Smooth muscle cell (in vitro differentiated cells): ENCODE data around the gene DAW1. TPM values are rescaled to one million over a fixed set of nuclear protein-coding genes. Genes with fewer than 3 reads are reported as not detected.

Experiments
- DNase-seq: peaks from one replicate; lab custom pipeline; 2025; ENCODE audit not compliant: unreplicated experiment; lab: John Stamatoyannopoulos, UW
- H2AFZ ChIP-seq: fragments of 200-600 bp; sonication (generic); 2 replicates; pipeline ENCODE4 v1.6.0; 2016; ENCODE audit warnings: antibody characterized with exemption, low read depth, mild to moderate bottlenecking
- H3F3A ChIP-seq: fragments of 200-600 bp; sonication (generic); 2 replicates; pipeline ENCODE4 v1.6.0; 2017; ENCODE audit warnings: antibody characterized with exemption, low read depth
- H3K27ac ChIP-seq: fragments of 200-600 bp; sonication (generic); 2 replicates; pipeline ENCODE4 v1.5.1; 2016; ENCODE audit warnings: low read depth, mild to moderate bottlenecking
- H3K27me3 ChIP-seq: fragments of 200-600 bp; sonication (generic); 2 replicates; pipeline ENCODE4 v1.6.1; 2016; ENCODE audit warnings: low read depth, mild to moderate bottlenecking
- H3K36me3 ChIP-seq: fragments of 200-600 bp; sonication (generic); 2 replicates; pipeline ENCODE4 v1.5.1; 2016; ENCODE audit warnings: low read depth
- H3K4me1 ChIP-seq: fragments of 200-600 bp; sonication (generic); 2 replicates; pipeline ENCODE4 v1.5.1; 2016; ENCODE audit warnings: low read depth
- H3K4me2 ChIP-seq: fragments of 200-600 bp; sonication (generic); 2 replicates; pipeline ENCODE4 v1.6.0; 2016; ENCODE audit warnings: mild to moderate bottlenecking
- H3K4me3 ChIP-seq: fragments of 200-600 bp; sonication (generic); 2 replicates; pipeline ENCODE4 v1.5.1; 2016; ENCODE audit warnings: mild to moderate bottlenecking
- H3K79me2 ChIP-seq: fragments of 200-600 bp; sonication (generic); 2 replicates; pipeline ENCODE4 v1.6.0; 2016; ENCODE audit warnings: low read depth, mild to moderate bottlenecking
- H3K9ac ChIP-seq: fragments of 200-600 bp; sonication (generic); 2 replicates; pipeline ENCODE4 v1.6.0; 2016; ENCODE audit warnings: low read depth
- H3K9me3 ChIP-seq: fragments of 200-600 bp; sonication (generic); replicated peaks from 2 replicates; pipeline ENCODE4 v1.5.1; 2016; ENCODE audit warnings: low read depth
- H4K20me1 ChIP-seq: fragments of 200-600 bp; sonication (generic); 2 replicates; pipeline ENCODE4 v1.6.0; 2016; ENCODE audit warnings: low read depth
- WGBS: methylation state at CpG from one replicate; pipeline ENCODE4 v1.1.7; 2016; ENCODE audit warnings: low lambda C conversion rate; 5-methylcytosine and 5-hydroxymethylcytosine counted together
- polyA plus RNA-seq: library from polyadenylated mRNA; unstranded; fragments of >200 nt; fragmentation: Nextera tagmentation; extraction: Ambion mirVana; gene quantifications from 2 replicates; pipeline ENCODE4 v1.2.1, GENCODE V29; 2016
- total RNA-seq: library from RNA; depleted of rRNA; stranded (reverse); fragments of >200 nt; gene quantifications from 2 replicates; pipeline ENCODE4 v1.2.3, GENCODE V29; 2014
- TF ChIP-seq, protein P1 (sequence below): fragments of 200-600 bp; sonication (generic); IDR thresholded peaks from 2 replicates; pipeline ENCODE4 v1.5.1; 2017; ENCODE audit warnings: borderline replicate concordance, mild to moderate bottlenecking, antibody characterized with exemption; ENCODE audit not compliant: insufficient read depth, poor library complexity, severe bottlenecking

Gene DAW1
- total and polyA plus RNA-seq, 2 experiments from 2014 or later: not detected

DNA sequence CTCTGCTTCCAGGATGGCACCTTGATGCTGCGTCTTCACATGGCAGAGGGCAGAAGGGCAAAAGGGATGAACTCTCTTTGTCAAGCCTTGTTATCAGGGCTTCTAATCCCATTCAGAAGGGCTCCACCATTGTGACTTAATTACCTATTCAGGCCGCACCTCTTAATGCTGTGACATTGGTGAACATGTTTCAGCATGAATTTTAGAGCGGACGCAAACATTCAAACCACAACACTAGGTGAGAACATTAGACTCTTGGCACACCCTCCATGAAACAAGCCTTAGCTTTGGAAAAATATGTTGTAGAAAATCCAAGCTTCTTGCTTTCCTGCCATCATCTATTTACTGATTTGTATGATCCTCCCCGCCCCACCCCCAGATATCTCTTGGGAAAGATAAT is 17.9 kb downstream of the DAW1 start:
- no peaks in the 10 kb centered on the region for H3K4me1 ChIP-seq
- H3K9me3 ChIP-seq: no peaks in the 10 kb centered on the region
- H3K4me2 ChIP-seq: no peak overlapping the region
- no peak overlapping the region for H3K4me3 ChIP-seq
- no peaks in the 10 kb centered on the region for H3K79me2 ChIP-seq
- no peaks in the 10 kb centered on the region for H4K20me1 ChIP-seq
- no peaks in the 10 kb centered on the region for H3K27me3 ChIP-seq
- TF ChIP-seq, protein P1, sequence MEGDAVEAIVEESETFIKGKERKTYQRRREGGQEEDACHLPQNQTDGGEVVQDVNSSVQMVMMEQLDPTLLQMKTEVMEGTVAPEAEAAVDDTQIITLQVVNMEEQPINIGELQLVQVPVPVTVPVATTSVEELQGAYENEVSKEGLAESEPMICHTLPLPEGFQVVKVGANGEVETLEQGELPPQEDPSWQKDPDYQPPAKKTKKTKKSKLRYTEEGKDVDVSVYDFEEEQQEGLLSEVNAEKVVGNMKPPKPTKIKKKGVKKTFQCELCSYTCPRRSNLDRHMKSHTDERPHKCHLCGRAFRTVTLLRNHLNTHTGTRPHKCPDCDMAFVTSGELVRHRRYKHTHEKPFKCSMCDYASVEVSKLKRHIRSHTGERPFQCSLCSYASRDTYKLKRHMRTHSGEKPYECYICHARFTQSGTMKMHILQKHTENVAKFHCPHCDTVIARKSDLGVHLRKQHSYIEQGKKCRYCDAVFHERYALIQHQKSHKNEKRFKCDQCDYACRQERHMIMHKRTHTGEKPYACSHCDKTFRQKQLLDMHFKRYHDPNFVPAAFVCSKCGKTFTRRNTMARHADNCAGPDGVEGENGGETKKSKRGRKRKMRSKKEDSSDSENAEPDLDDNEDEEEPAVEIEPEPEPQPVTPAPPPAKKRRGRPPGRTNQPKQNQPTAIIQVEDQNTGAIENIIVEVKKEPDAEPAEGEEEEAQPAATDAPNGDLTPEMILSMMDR: no peak
- no peak overlapping the region for H2AFZ ChIP-seq
- H3K36me3 ChIP-seq: no peaks in the 10 kb centered on the region
- no peak overlapping the region for H3K27ac ChIP-seq
- 87% methylated on average over 5 of the region's 5 CpGs for WGBS
- no peaks in the 10 kb centered on the region for H3F3A ChIP-seq
- no peak overlapping the region for H3K9ac ChIP-seq
- no peak for DNase-seq

DNA sequence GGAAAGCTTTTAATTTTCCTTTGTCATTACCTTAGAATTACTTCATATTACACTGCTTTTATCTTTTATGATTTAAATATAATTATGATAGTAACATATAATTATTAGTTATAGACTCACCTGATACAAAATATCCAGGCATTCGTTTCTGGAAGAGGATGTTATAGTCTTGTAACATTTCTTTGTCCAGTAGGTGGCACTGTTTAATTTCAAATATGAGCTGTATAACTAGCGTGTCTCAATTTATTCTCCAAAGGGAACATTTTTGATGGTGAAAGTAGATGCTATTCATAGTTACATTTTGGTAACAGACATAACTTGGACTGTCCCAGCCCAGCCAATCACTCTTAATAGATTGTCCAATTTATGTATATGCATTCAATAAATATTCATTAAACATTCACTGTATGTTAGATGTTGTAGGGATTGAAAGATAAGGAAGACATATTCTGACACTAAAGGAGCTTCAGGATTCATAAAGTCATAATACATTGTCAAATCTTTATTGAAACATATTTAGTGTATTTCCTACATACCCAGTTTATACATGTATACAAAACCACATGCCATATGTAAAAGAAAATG is 19.2 kb downstream of the DAW1 start:
- H3K4me3 ChIP-seq: no peak overlapping the region
- WGBS: 26% methylated on average over 2 of the region's 2 CpGs
- H2AFZ ChIP-seq: no peak overlapping the region
- DNase-seq: no peak
- H3F3A ChIP-seq: no peaks in the 10 kb centered on the region
- H3K27ac ChIP-seq: no peak overlapping the region
- H3K9ac ChIP-seq: no peak overlapping the region
- no peak overlapping the region for H3K4me2 ChIP-seq
- H3K79me2 ChIP-seq: no peaks in the 10 kb centered on the region
- TF ChIP-seq, protein P1: peak; percentile 68
- H3K4me1 ChIP-seq: no peaks in the 10 kb centered on the region
- peaks cover 2% of the 10 kb centered on the region for H3K27me3 ChIP-seq
- no peaks in the 10 kb centered on the region for H3K9me3 ChIP-seq
- H3K36me3 ChIP-seq: no peaks in the 10 kb centered on the region
- H4K20me1 ChIP-seq: no peaks in the 10 kb centered on the region

DNA sequence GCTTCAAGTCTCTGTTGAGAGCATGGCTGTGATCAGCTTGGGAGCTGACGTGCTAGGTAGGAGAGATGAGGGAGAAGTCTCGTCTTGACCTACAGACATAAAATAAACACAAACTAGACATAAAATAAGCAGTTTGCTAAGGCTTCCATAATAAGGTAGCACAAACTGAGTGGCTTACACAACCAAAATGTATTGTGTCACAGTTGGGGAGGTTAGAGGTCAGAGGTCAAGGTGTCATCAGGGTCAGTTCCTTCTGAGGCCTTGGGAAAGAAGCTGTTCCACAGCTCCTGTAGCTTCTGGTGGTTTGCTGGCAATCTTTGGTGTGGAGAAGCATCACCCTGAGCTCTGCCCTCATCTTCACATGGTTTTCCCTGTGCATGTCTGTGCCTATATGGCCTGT is 20.2 kb downstream of the DAW1 start:
- no peaks in the 10 kb centered on the region for H3K4me1 ChIP-seq
- 87% methylated on average over 2 of the region's 2 CpGs for WGBS
- H3K36me3 ChIP-seq: no peaks in the 10 kb centered on the region
- H3K27me3 ChIP-seq: peaks cover 4% of the 10 kb centered on the region
- TF ChIP-seq, protein P1: no peak
- H3K4me3 ChIP-seq: no peak overlapping the region
- H3K79me2 ChIP-seq: no peaks in the 10 kb centered on the region
- H3F3A ChIP-seq: no peaks in the 10 kb centered on the region
- H3K4me2 ChIP-seq: no peak overlapping the region
- no peaks in the 10 kb centered on the region for H3K9me3 ChIP-seq
- H2AFZ ChIP-seq: no peak overlapping the region
- DNase-seq: no peak
- no peaks in the 10 kb centered on the region for H4K20me1 ChIP-seq
- no peak overlapping the region for H3K9ac ChIP-seq
- H3K27ac ChIP-seq: no peak overlapping the region

DNA sequence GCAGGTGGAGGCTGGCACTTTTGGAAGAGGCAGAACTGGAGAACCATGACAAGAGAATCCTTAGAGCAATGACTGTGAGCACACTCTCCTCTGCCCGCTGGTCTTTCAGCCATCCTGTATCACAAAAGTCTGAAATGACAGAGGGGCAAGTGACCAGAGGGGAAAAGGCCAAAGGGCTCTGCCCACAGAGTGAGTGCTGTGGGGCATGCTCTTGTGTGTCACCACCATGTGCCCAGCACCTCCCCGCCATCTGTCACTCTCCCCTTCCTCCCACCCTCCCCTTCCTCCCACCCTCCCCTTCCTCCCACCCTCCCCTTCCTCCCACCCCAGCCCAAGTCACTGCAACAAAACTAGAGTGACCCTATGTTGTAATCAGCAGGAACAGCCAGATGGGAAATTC is 31.9 kb downstream of the DAW1 start:
- Histone ChIP-seq H3K27ac (no peak overlapping the region), H3K9me3 (no peaks in the 10 kb centered on the region), H3K36me3 (no peaks in the 10 kb centered on the region), H3K4me3 (no peak overlapping the region), H3K9ac (no peak overlapping the region), H3F3A (no peaks in the 10 kb centered on the region), H3K27me3 (peaks cover 8% of the 10 kb centered on the region), H4K20me1 (no peaks in the 10 kb centered on the region), H3K79me2 (no peaks in the 10 kb centered on the region), H2AFZ (no peak overlapping the region), H3K4me2 (no peak overlapping the region), H3K4me1 (no peaks in the 10 kb centered on the region)
- DNase-seq: no peak
- WGBS: 89% methylated on average over 1 of the region's 2 CpGs
- TF ChIP-seq, protein P1: no peak
